HG02678 (cell line): ENCODE results near the gene ZNF672.

Experiments used
- ATAC-seq: cut with Tn5 transposase; IDR thresholded peaks from one replicate; pipeline ENCODE4 v1.9.1; 2021; ENCODE audit warnings: mild to moderate bottlenecking, moderate library complexity; ENCODE audit not compliant: unreplicated experiment

The ZNF672 gene

DNA sequence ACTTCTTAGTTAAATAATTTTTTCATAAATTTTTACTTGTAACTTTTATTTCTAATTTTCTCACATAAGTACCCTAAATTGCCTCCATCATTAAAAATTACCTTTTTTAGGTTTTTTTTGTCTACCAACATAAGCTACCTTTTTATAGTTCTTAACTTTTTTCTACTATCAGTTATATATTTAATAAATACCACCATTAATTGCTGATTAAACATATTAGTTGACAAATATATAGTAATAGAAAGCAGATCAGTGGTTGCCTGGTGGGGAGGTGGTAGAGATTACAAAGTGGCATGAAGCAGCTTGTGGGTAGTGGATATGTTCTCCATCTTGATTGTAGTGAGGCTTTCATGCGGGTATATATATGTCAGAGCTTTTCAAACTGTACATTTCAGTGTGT is 6.2 kb upstream of the ZNF672 start:
- no peak for ATAC-seq

- no peak for ATAC-seq
Observed at GRCh38 chr1:248834343-248834940, 3.6 kb upstream of the ZNF672 start.

DNA sequence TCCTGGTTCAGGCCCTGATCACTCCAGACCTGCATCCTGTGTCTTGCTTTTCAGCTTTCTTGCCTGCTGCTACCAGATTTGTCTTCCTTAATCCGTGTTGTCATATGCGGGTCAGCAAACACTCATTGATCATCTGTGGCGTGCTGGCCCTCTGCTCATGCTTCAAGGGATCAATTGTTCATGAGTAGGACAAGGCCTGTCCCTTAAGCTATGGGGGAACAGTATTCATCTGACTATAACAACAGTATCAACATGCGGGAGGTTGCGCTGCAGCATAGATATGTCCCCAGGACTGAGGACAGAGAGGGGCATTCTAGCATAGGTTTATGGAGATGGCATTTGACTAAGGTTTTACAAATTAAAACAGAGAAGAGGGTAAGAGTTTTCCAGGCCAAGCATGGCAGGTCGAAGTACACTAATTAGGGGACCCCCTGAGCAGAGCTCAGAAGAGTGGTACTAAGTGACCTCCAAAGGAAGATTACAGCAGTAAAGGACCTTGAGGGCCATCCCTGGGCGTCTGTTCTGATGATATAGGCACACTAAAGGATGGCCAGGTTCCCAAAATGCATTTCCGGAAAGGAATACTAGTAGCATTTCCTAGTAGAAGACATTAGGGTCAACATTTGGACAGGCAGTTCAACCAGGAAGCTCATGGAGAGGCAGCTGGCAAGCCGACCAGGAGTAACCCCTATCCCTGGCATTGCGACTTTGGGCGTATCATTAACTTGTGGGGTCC is 811 bp upstream of the ZNF672 start:
- no peak for ATAC-seq

DNA sequence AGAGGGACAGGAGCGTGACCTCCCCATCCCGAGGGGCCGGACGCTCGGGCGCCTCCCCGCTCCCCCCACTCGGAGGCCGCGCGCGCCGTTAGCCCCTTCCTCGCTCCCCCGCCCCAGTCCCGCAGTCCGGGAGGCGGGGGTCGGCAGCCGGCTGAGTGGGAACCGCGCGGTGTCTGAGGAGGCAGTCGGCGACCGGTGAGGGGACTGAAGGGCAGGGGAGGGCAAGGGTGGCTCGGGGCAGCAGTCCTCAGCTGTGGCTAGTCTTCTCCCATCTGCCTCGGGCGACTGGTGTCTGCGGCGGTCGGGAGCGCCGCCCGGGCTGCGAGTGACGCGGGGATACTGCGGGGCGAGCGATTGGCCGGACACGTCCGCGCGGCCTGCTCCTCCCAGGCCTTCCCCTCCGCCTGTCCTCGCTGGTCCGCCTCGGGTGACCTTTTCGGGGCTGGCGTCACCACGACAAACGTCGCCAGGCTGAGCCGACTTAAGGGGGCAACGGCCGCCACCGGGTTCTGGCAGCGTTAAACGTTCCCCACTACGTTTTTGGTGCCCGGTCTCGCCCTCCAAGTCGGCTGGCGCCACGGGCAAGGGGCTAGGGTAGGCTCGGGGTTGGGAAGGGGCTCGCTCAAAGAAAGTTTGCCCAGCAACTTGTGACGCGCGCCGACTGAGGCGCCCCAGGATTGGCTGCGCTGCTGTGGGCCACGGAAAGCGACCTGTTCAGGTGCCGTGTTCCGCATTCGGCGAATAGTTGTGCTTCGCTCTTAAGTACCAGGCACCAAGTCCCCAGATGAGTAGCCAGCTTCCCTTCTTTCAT is 538 bp downstream of the ZNF672 start:
- peak; percentile 64 for ATAC-seq

DNA sequence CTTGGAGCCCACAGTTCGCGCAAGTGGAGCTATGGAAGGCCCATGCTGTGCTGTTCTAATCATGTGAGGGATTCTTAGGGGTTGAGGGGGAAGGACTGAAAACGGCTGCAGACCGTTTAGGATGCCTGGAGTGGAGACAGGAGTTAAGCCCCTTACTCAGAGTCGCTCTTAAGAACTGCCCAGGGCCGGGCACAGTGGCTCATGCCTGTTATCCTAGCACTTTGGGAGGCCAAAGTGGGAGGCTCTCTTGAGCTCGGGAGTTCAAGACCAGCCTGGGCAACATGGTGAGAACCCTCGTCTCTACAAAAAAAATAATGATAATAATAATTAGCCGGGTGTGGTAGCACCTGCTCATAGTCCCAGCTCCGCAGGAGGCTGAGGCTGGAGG is 1.1 kb downstream of the ZNF672 start:
- ATAC-seq, result no peak

GRCh38 chr1:248840946-248841345 is 2.9 kb downstream of the ZNF672 start:
- no peak for ATAC-seq

DNA sequence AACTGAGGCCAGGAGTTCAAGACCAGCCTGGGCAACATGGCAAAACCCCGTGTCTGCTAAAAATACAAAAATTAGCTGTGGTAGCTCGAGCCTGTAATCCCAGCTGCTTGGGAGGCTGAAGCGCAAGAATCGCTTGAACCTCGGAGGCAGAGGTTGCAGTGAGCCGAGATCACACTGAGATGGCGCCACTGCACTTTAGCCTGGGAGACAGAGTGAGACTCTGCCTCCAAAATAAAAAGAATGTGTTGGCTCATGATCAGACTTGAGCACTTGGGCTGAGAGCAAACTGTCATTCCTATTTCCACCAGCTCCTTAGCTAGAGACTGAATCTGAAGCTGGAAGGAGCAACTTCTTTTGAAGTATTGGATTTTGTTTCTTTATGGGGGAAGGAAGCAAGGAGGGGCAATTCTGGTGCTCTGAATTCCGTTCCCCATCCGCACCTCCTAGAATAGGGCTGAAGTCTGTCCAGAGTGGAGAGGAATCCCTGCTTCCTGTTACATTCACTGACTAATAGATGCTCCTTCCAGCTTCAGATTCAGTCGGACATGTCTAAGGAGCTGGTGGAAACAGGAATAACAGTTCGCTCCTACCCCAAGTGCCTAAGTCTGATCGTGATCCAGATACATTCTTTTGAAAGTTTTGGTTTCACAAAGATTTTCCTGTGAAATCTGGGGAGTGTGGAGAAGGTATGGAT is 3.8 kb downstream of the ZNF672 start:
- ATAC-seq, result no peak

DNA sequence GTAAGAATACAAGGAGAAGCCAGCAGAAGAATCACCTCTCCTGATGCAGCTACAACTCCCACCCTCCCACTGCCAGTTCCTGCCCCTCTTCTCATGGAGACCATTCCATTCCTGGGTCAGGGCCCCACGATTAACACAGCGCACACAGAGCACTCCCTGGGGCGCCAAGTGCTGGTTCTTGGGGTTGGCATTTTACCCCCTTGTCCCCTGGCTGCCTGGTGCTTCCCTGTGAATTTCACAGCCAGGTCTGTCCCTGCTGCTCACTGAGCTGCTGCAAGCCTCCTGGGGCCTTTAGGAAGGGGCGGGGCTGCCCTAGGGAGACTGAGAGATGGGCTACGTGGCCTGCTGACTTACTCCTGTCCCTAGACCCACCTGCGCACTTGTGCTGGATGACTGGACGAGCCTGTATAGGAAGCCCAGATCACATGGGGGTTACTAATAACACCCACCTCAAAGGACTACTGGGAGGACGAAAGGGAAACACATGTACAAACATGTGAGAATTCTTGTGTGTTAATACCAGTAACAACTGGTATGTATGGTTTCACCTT is 4.8 kb downstream of the ZNF672 start:
- no peak for ATAC-seq

- no peak for ATAC-seq
Observed at GRCh38 chr1:248843687-248844086, 5.7 kb downstream of the ZNF672 start.

DNA sequence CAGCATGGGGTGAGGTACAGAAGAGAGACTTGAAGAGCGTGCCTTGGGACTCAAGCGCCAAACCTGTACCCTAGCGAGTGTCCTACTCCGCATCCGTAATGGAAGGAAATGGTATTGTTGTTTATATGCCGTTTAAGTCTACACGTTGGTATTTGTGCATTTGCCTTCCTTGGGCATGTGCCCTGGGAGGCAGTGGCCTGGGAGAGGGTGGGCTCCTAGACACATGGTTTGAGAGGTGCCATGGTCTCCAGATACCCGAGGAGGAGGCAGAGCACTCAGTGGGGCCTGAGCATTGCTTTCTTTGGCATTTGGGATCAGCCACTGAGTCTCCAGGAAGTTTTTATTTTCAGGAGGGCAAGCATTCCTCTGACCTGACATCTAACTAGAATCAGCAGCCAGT is 6.5 kb downstream of the ZNF672 start:
- ATAC-seq, result no peak

- ATAC-seq, result no peak
Observed at GRCh38 chr1:248847181-248847955, 9.3 kb downstream of the ZNF672 start.

DNA sequence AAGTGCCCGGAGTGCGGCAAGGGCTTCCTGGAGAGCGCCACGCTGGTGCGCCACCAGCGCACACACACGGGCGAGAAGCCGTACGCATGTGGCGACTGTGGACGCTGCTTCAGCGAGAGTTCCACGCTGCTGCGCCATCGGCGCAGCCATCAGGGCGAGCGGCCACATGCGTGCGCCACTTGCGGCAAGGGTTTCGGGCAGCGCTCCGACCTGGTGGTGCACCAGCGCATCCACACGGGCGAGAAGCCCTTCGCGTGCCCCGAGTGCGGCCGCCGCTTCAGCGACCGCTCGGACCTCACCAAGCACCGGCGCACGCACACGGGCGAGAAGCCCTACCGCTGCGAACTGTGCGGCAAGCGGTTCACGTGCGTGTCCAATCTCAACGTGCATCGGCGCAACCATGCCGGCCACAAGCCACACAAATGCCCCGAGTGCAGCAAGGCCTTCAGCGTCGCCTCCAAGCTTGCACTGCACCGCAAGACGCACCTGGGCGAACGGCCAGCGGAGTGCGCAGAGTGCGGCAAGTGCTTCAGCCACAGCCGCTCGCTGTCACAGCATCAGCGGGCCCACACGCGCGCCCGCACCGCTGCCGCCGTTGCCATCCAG is 10.0 kb downstream of the ZNF672 start:
- ATAC-seq, result no peak

- no peak for ATAC-seq
Observed at GRCh38 chr1:248848602-248849001, 10.6 kb downstream of the ZNF672 start.

- ATAC-seq, result no peak
Observed at GRCh38 chr1:248849152-248849551, 11.1 kb downstream of the ZNF672 start.

- no peak for ATAC-seq
Observed at GRCh38 chr1:248849637-248850036, 11.6 kb downstream of the ZNF672 start.

- no peak for ATAC-seq
Observed at GRCh38 chr1:248850124-248850523, 12.1 kb downstream of the ZNF672 start.

DNA sequence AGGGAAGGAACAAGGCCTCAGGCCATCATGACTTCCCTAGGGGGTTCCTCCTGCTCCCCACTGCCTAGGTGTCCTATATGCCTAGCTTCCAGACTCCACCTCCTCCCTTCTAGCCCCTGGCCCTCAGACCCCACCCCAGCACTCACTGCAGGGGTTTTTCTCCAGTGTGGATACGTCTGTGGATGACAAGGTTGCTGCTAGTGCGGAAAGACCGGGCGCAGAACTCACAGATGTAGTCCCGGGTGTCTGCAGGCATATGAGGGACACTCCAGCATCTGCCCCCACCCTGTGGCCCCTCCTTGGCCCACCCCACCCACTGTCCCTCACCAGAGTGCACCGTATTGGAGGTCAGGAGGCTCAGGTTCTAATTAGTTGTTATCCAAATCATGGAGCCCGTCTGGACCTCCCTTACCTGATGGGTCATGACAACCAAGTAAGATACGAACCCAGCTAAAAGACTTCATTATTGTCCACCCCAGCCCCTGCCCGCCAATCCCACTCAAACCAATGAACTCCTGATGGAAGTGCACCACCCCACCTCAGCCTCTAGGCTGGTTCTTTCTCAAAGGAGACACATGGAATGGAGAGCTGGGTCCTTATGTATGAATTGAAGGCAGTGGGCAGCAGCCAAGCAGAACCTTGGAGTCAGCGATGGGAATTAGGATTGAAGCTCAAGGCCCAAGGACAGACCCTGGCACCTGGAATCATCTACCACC is 12.7 kb downstream of the ZNF672 start:
- no peak for ATAC-seq

GRCh38 chr1:248851390-248851789 is 13.4 kb downstream of the ZNF672 start:
- ATAC-seq, result no peak
